ENCODE measurements around the gene NABP2.
"Not testable (repeated sequence)": the region's sequence is repeated elsewhere in the genome, so short reads cannot be mapped to it uniquely, and the experiment has no call there.

Gene NABP2

DNA sequence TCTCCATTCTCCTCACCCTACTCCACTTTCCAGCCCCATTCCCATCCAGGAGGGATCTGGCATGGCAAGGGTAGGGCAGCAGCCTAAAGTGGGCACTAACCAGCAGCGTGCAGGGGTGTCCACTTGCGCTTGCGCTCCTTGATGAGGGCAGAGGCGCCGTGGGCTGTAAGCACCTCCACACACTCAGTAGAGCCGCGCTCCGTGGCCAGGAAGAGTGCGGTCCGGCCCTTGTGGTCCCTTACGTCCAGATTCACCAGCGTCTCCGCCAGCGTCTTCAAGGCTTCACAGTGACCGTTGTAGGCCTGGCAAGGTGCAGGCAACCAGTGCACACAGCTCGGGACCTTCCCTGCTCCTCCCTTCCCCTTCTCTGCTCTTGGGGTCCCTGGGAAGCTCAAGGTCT lies 23.8 kb downstream of the NABP2 start:
- no peak for DNase-seq

DNA sequence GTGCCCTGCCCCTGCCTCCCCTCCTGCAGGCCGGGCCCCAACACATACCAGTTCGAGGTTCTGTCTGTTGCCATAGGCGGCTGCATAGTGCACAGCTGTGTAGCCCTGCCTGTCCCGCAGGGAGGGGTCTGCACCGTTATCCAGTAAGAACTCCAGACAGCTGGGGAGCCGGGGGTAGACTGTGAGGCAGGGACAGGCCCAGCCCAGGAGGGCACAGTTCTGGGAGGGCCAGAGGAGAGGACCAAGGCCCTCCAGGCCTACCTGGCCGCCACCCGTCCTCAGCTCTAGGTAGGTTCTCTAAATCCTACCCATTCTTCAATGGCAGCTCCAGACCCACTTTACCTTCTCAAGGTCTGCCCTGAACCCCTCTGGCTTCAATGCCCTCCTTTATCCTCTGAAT lies 24.6 kb downstream of the NABP2 start:
- DNase-seq, result no peak

DNA sequence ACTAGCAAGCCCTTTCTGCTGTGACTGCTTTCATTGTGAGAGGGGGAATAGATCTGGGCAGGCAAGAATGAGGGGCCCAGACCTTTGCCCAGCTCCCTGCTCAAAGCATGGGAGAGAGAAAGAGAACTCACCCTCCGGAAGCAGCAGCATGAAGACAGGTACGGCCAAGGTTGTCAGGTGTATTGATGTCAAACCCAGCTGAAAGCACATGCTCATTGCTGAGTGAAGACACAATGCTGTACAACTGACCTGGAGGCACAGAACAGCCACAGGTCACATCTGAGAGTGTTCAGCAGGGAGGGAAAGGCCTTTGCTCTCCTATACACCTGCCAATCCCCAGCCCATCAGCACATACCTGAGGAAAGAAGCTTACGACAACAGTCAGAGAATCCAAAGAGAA lies 28.5 kb downstream of the NABP2 start:
- no peak for DNase-seq

GRCh38 chr12:56253091-56253490 lies 28.9 kb downstream of the NABP2 start:
- DNase-seq, result no peak

GRCh38 chr12:56255671-56256070 lies 31.5 kb downstream of the NABP2 start:
- DNase-seq, result no peak

GRCh38 chr12:56256326-56256960 lies 32.3 kb downstream of the NABP2 start:
- no peak for DNase-seq

DNA sequence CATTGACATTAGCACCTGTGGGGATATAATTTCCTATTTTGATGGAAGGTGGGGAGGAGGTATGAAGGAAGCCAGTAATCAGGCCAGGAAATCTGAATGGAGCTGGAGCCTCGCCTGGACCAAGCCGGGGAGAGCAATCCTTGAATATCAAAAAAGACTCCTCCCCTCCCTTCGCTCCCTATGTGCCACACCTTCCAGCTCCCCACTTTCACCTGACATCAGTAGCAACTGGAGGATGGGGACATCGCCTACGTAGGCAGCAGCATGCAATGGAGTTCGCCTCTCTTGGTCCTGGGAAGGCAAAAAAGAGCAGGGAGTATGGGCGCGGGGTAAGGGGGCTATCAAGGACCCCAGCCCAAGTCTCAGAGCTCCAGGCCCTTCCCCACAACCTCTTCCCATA lies 32.9 kb downstream of the NABP2 start:
- DNase-seq, result no peak

- DNase-seq, result peak; percentile 4 to 48 (median 26)
These were observed 33.4 kb downstream of the NABP2 start for GRCh38 chr12:56257491-56258067.

GRCh38 chr12:56258068-56258819 lies 34.1 kb downstream of the NABP2 start, which contains the start of gene ANKRD52:
Gene ANKRD52 (minus strand): TSS chr12:56258384. CDS start chr12:56258269, 115 bp downstream.
- peak; percentile 83 to 95 (median 90) for DNase-seq

DNA sequence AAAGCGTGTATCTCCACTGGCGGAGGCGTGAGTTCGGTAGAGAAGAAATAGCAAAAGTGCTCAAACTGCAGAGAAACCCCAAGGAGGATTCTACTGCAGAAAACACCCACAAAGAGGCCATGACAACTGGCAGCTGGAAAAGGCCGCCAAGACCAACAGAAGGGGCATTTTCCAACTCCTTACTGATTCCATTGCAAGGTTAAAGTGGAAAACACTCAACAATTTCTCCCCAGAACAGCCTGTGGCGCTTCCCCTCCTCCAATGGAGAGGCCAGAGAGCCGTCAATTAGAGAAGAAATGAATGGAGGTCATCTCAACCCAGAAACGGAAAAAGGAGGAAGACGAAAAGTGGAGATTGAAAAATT lies 34.7 kb downstream of the NABP2 start:
- DNase-seq, result no peak

- DNase-seq, result no peak
These were observed 36.2 kb downstream of the NABP2 start for GRCh38 chr12:56260380-56260779.

- no peak for DNase-seq
These were observed 36.8 kb downstream of the NABP2 start for GRCh38 chr12:56260921-56261320.

GRCh38 chr12:56261503-56262232 lies 37.5 kb downstream of the NABP2 start:
- DNase-seq, result no peak

GRCh38 chr12:56262955-56263354 lies 38.8 kb downstream of the NABP2 start:
- DNase-seq, result peak in 1 of 4 experiments; percentile 10

- DNase-seq, result peak in 2 of 4 experiments; percentile 5 to 17
These were observed 42.0 kb downstream of the NABP2 start for GRCh38 chr12:56266068-56266692.

DNA sequence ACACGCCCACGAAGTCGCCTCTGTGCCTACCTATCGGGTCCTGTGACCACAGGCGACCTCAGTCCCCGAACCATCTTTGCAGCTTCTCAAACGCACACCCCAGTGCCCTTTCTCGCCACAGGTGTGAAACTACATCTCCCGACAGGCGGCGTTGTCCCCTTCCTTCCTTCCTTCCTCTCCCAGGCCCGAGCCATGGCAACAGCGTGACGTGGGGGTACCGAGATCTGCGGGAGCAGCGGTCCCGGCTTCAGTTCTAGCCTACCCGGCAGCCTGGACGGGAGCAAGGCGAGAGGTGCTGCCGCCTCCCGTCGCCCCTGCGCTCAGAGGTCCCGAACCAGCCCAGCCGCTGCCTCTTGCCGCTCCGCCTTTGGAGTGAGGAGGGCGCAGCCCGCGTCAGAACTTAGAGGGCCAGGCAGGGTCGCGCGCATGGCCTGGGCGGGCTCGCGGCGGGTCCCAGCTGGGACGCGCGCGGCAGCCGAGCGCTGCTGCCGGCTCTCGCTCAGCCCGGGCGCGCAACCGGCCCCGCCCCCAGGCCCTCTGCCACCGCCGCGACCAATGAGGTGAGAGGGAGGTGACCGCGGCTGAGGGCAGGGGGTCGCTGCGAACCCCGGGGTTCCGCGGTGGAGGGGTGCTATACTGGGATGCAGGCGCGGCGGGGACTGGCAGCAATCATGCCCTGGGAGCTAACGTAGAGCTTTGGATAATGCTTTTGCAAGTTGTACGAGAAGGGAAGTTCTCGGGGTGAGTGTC lies 42.7 kb downstream of the NABP2 start, which contains the start of gene COQ10A:
COQ10A (plus strand) TSS at position 250 of the 750 bp plus-strand sequence; CDS start at position 427, 177 bp downstream.
- DNase-seq, result peak; percentile 72 to 89 (median 83)

- DNase-seq, result peak in 1 of 4 experiments; percentile 47
These were observed 43.4 kb downstream of the NABP2 start for GRCh38 chr12:56267443-56268071.

DNA sequence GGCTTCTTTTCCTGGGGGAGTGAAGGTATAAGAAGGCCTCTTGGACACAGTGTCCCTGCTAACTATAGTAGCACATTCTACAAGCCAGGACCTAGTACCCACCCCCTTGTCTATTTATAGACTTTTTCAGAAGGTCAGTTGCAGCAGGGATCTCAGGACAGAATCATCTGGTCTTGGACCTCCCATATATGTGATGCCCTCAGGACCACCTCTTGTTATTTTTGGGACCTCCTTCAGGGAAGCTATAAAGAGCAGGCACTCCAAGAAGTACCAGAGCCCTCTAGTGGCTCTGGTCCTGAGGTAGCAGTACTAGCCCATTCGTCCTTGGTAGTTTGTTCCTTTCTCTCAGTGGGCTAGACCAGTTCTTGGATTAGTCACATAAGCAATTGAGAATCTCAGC lies 46.9 kb downstream of the NABP2 start:
- peak in 3 of 4 experiments; percentile 13 to 31 (median 23) for DNase-seq

DNA sequence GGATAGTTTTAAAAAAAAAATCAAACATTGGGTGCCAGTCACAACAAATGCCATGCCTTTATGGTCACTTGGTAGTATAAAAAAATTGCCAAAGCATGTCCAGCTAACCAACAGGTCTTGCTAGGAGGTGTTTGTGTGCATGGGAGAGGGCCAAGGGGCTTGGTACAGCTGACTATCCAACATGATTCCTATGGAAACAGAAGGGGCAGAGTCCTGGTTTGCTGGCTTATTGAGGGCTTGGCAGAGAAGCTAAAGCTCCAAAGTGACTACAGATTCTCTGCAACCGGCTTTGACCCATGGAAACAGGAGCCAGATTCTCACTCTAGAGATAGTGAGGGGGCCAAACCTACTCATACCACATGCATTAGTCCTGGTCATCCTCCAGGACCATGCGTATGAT lies 48.3 kb downstream of the NABP2 start:
- not testable (repeated sequence) for DNase-seq

- DNase-seq, result no peak
These were observed 50.2 kb downstream of the NABP2 start for GRCh38 chr12:56274299-56274698.

DNA sequence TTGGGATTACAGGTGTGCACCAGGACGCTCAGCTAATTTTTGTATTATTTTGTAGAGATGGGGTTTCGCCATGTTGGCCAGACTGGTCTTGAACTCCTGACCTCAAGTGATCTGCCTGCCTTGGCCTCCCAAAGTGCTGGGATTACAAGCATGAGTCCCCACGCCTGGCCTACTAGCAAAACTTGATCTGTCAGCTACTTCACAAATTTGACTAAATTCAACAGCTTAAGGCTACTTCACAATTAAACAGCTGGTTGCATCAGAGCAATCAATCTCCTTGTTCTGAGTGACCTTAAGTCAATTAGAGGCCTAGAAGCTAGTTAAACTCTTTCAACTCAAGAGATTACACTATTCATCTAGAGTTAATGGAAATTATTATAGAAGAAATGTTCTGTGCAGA lies 54.8 kb downstream of the NABP2 start:
- no peak for DNase-seq
